ENCODE results near the gene CYTH4.

The CYTH4 gene

GRCh38 chr22:37254209-37254866 is 28.0 kb upstream of the CYTH4 start:
- DNase-seq (ENCODE audit: insufficient read length, low spot score) = no peak
- TF ChIP-seq CTCF (IDR thresholded peaks at IDR 0.05; ENCODE audit: insufficient read depth, missing control alignments) = no peak
- FAIRE-seq = no peak

- DNase-seq (ENCODE audit: insufficient read length, low spot score) = no peak
- TF ChIP-seq CTCF (IDR thresholded peaks at IDR 0.05; ENCODE audit: insufficient read depth, missing control alignments) = no peak
- FAIRE-seq = no peak
Measured at GRCh38 chr22:37254867-37255233, 27.5 kb upstream of the CYTH4 start.

GRCh38 chr22:37255558-37256006 is 26.7 kb upstream of the CYTH4 start:
- no peak for DNase-seq (ENCODE audit: insufficient read length, low spot score)
- no peak for FAIRE-seq
- TF ChIP-seq CTCF (IDR thresholded peaks at IDR 0.05; ENCODE audit: insufficient read depth, missing control alignments) = no peak

- FAIRE-seq = no peak
Measured at GRCh38 chr22:37256075-37256726, 26.1 kb upstream of the CYTH4 start.

GRCh38 chr22:37258005-37258752 is 24.1 kb upstream of the CYTH4 start:
- TF ChIP-seq CTCF (IDR thresholded peaks at IDR 0.05; ENCODE audit: insufficient read depth, missing control alignments) = no peak
- DNase-seq (ENCODE audit: insufficient read length, low spot score) (no peak), FAIRE-seq (no peak)

More at GRCh38 chr22:37256075-37256726, 26.1 kb upstream of the CYTH4 start:
- TF ChIP-seq CTCF (IDR thresholded peaks at IDR 0.05; ENCODE audit: insufficient read depth, missing control alignments) = no peak
- DNase-seq (ENCODE audit: insufficient read length, low spot score) = no peak

- DNase-seq (ENCODE audit: insufficient read length, low spot score) (no peak), FAIRE-seq (no peak)
- no peak for TF ChIP-seq CTCF (IDR thresholded peaks at IDR 0.05; ENCODE audit: insufficient read depth, missing control alignments)
Measured at GRCh38 chr22:37258753-37259401, 23.4 kb upstream of the CYTH4 start.
